Psoas muscle (tissue), 8 donors: Measurements from ENCODE around the gene WDR55. TPM values are rescaled to one million over a fixed set of nuclear protein-coding genes. Genes with fewer than 3 reads are reported as not detected.
A peak's percentile ranks its signal among the peaks of the same experiment; 100 is the strongest.

Experiments used
- ATAC-seq, 4 donors: fragments of 200-7000 bp; cut with Tn5 transposase; one replicate each; pipeline ENCODE4 v1.9.1; 2020; ENCODE audit warnings: moderate library complexity in 3 of 4, mild to moderate bottlenecking in 2 of 4
- DNase-seq, 2 donors: peaks; one replicate each; pipeline ENCODE4 v3.0.0-alpha.2; 2020
- H3K27ac ChIP-seq: fragments of 200-600 bp; one replicate; pipeline ENCODE4 v1.8.0; 2022
- H3K27me3 ChIP-seq, 3 donors: fragments of 200-600 bp in 1 of 3; one replicate each; pipeline versions ENCODE4 v1.6.1 to v1.8.0; 2013 to 2022; ENCODE audit warnings: low read length in 2 of 3, mild to moderate bottlenecking in 2 of 3, moderate library complexity in 1 of 3; ENCODE audit not compliant: insufficient read depth in 3 of 3
- H3K36me3 ChIP-seq, 2 donors: fragments of 200-600 bp in 1 of 2; one replicate each; pipeline versions ENCODE4 v1.6.1 to v1.8.0; 2013 to 2022; ENCODE audit warnings: low read depth in 1 of 2, mild to moderate bottlenecking in 1 of 2, moderate library complexity in 1 of 2; ENCODE audit not compliant: insufficient read depth in 1 of 2
- H3K4me1 ChIP-seq: fragments of 200-600 bp; one replicate; pipeline ENCODE4 v1.8.0; 2022
- H3K4me3 ChIP-seq: fragments of 200-600 bp; one replicate; pipeline ENCODE4 v1.8.0; 2022; ENCODE audit warnings: mild to moderate bottlenecking
- H3K9me3 ChIP-seq: fragments of 200-600 bp; one replicate; pipeline ENCODE4 v1.8.0; 2022
- WGBS, 3 donors: extraction: QIAGEN DNeasy Blood & Tissue Kit; methylation state at CpG; one replicate each; pipeline versions ENCODE4 v1.1.6 to v1.1.7; 2013; 5-methylcytosine and 5-hydroxymethylcytosine counted together
- intact Hi-C, 2 donors: fragments of 100-400 bp; cut with DNase I; formaldehyde crosslinking; loops; one replicate each; pipeline versions ENCODE4 v1.11.0 to v1.14.2; 2022
- polyA plus RNA-seq, 3 donors: library from polyadenylated mRNA; stranded (reverse); fragments of 200-250 nt; gene quantifications; one replicate each; pipeline ENCODE4 v1.2.3, GENCODE V29; 2013
- total RNA-seq, 4 donors: library from RNA; stranded (reverse); fragmentation: NEBNext Ultra II Directional in 2 of 4; extraction: Animal tissue kit (Norgen Biotek cat#: 25700) in 2 of 4; gene quantifications; one replicate each; pipeline versions ENCODE4 v1.2.1 to v1.2.4, GENCODE V29; 2021 to 2023
- TF ChIP-seq, protein P1 (sequence below): fragments of 200-600 bp; IDR thresholded peaks from one replicate; pipeline ENCODE4 v1.8.0; 2022; ENCODE audit warnings: antibody characterized with exemption
- donor health status: healthy with polysubstance abuse.
- donor health status: DM: no; HTN: no; CAD: no; lungs with moderate emphysema.
- donor health status: Bipolar disorder and iron deficiency.
- donor health status: healthy.
- donor health status: DM: yes; HTN: yes; CAD: no.
- donor health status: DM: no; HTN: no; CAD: no.
- donor health status: DM: no; HTN: no; CAD: no.
- donor health status: DM: yes; HTN: yes; CAD: no.

WDR55 gene
- total and polyA plus RNA-seq, 7 donors, result 9.9 to 33.4 (median 14.4) TPM

DNA sequence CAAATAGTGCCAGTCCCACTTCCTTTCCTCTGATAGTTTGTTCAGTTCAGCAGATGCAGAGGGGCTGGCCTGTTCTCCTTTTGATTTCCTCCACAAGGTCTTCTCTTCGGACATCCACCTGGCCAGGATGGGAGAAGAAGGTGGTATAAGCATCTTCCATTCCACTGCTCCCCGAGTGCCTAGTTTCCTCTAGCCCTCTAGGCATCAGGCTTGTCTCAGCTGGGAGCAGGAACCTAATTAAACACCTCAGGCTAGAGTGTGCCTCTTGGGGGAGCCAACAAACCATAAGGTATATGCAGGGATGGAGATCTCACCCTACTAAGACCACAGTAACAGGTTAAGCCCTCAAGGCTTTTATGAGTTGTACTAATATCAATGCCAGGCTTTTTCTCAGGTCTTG, 9.5 kb downstream of the WDR55 start:
- ATAC-seq (no peak), DNase-seq (no peak)
- Histone ChIP-seq H3K9me3 (no peaks in the 10 kb centered on the region), H3K27ac (no peak overlapping the region), H3K4me3 (no peak overlapping the region), H3K36me3 (peaks cover 10 to 97% of the 10 kb centered on the region in 2 donors), H3K4me1 (no peaks in the 10 kb centered on the region), H3K27me3 (no peaks in the 10 kb centered on the region)
- intact Hi-C loops, result no loop called here
- WGBS, 3 donors, result 81 to 87% (median 82%) methylated on average over 2 of the region's 2 CpGs
- TF ChIP-seq, protein P1, sequence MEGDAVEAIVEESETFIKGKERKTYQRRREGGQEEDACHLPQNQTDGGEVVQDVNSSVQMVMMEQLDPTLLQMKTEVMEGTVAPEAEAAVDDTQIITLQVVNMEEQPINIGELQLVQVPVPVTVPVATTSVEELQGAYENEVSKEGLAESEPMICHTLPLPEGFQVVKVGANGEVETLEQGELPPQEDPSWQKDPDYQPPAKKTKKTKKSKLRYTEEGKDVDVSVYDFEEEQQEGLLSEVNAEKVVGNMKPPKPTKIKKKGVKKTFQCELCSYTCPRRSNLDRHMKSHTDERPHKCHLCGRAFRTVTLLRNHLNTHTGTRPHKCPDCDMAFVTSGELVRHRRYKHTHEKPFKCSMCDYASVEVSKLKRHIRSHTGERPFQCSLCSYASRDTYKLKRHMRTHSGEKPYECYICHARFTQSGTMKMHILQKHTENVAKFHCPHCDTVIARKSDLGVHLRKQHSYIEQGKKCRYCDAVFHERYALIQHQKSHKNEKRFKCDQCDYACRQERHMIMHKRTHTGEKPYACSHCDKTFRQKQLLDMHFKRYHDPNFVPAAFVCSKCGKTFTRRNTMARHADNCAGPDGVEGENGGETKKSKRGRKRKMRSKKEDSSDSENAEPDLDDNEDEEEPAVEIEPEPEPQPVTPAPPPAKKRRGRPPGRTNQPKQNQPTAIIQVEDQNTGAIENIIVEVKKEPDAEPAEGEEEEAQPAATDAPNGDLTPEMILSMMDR, result no peak

DNA sequence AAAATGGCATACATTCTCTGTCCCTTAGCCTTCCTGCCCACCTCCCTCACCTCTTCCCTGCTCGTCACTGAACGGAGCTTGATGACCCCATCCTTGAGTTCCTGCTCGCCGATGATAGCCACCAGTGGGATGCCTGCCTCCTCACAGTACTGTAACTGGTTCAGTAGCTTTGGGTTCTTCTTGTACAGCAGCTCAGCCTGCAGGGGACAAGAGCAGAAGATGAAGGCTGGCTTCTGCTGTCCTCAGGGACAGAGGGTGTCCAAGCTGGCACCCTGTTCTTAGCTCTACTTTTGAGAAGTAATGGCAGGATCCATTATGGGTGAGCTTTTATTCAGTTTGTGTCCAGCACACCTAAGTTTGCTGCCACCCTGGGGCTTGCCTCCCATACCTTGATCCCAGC, 9.9 kb downstream of the WDR55 start:
- Histone ChIP-seq H3K9me3 (no peaks in the 10 kb centered on the region), H3K4me3 (no peak overlapping the region), H3K27ac (no peak overlapping the region), H3K36me3 (peaks cover 11 to 97% of the 10 kb centered on the region in 2 donors), H3K4me1 (no peaks in the 10 kb centered on the region), H3K27me3 (no peaks in the 10 kb centered on the region)
- intact Hi-C loops, result no loop called here
- no peak for ATAC-seq
- WGBS, 3 donors, result 85 to 96% (median 88%) methylated on average over 4 of the region's 4 CpGs
- TF ChIP-seq, protein P1, result no peak
- no peak for DNase-seq

DNA sequence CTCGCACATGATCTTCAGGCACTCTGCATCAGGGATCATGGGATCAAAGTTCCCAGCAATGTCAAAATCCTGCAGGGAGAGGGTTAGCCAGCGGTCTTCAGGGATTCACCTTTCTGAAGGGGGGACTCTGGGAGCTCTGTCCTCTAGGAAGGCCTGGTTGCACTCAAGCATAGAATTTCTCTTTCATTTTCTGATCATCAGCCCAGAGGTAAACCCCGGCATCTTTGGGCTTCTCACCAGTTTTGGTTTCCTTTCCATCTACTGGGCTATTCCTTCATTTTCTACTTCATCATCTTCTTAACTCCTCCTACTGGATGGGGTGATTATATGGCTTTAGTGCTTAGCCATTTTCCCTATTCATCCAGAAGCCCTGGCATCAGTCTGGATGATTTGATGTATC, 13.2 kb downstream of the WDR55 start:
- H3K9me3 ChIP-seq, result no peaks in the 10 kb centered on the region
- H3K27me3 ChIP-seq, result no peaks in the 10 kb centered on the region
- ATAC-seq (no peak), DNase-seq (no peak)
- H3K4me1 ChIP-seq, result no peaks in the 10 kb centered on the region
- TF ChIP-seq, protein P1, result no peak
- 83 to 95% (median 95%) methylated on average over 3 of the region's 3 CpGs for WGBS, 3 donors
- H3K4me3 ChIP-seq, result no peak overlapping the region
- peaks cover 16 to 100% of the 10 kb centered on the region in 2 donors for H3K36me3 ChIP-seq
- intact Hi-C loops, result no loop called here
- H3K27ac ChIP-seq, result no peak overlapping the region

DNA sequence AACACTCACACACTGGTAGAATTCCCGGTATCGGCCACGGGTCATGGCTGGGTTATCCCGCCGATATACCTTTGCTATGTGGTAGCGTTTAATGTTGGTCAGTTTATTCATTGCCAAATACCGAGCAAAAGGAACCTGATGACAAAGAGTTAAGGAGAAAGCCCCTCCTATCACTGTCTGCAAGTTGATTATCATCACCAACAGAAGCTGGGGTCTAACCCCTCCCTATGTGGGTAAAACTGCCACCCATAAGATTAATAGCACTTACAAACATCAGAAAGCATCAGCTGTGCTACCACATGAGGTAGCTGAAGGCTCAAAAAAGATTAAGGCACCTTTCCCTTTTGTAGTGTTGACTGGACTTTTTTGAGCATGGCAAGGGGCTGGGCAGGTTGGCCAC, 14.3 kb downstream of the WDR55 start:
- Histone ChIP-seq H3K4me3 (no peak overlapping the region), H3K27me3 (no peaks in the 10 kb centered on the region), H3K36me3 (peaks cover 16 to 100% of the 10 kb centered on the region in 2 donors), H3K4me1 (no peaks in the 10 kb centered on the region), H3K9me3 (no peaks in the 10 kb centered on the region), H3K27ac (no peak overlapping the region)
- intact Hi-C loops, result no loop called here
- no peak for DNase-seq
- 95 to 97% (median 96%) methylated on average over 7 of the region's 7 CpGs for WGBS, 3 donors
- TF ChIP-seq, protein P1, result no peak
- ATAC-seq, result no peak

DNA sequence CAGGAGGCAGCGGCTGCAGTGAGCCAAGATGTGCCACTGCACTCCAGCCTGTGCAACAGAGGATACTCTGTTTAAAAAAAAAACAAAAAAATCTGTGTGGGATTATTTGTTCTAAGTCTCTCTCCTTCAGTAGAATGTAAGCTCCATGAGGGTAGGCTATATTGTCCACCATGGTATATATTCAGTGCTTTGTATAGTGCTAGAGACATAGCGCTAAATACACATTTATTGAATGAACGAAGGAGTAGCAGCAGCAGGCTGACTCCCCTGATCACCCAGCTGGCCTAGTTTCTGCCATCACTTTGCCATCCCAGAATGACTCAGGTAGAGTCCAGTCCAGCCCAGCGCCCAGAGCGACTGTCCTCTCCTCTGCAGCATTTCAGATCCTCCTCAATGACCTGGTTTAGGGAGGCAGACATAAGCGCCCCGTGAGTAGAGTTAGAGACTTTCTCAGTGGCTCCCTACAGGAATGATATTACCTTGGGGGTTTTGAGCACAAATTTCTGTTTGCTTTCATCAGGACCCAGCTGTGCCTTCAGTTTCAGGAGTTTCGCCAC, 25.8 kb downstream of the WDR55 start:
- DNase-seq (no peak), ATAC-seq (peak in 1 of 4 donors; percentile 2)
- H3K9me3 ChIP-seq, result no peaks in the 10 kb centered on the region
- TF ChIP-seq, protein P1, result no peak
- 52 to 59% (median 55%) methylated on average over 8 of the region's 8 CpGs for WGBS, 3 donors
- peaks cover 14 to 66% of the 10 kb centered on the region in 2 donors for H3K36me3 ChIP-seq
- intact Hi-C loops, result loop anchor here (2.0 to 5.0 kb wide), 4 partner anchors 24 to 288 kb away; partner anchors contain the start of genes ANKHD1 (in 1 of the 2) and WDR55 (in 1 of the 2)
- peak overlapping the region; percentile 99 for H3K4me3 ChIP-seq
- H3K27ac ChIP-seq, result peak overlapping the region; percentile 92
- H3K4me1 ChIP-seq, result peaks cover 18% of the 10 kb centered on the region
- H3K27me3 ChIP-seq, result no peaks in the 10 kb centered on the region
